NK-92 treated with Interleukin-12 subunit alpha and Interleukin-12 subunit beta, amount 100 ng/mL, for 24 hours (cell line): ENCODE results near the gene SMG6.
"Not testable (repeated sequence)": the region's sequence is repeated elsewhere in the genome, so short reads cannot be mapped to it uniquely, and the experiment has no call there.

Source experiments
- DNase-seq: peaks from one replicate; lab custom pipeline; 2025; lab: John Stamatoyannopoulos, UW

SMG6 gene

DNA sequence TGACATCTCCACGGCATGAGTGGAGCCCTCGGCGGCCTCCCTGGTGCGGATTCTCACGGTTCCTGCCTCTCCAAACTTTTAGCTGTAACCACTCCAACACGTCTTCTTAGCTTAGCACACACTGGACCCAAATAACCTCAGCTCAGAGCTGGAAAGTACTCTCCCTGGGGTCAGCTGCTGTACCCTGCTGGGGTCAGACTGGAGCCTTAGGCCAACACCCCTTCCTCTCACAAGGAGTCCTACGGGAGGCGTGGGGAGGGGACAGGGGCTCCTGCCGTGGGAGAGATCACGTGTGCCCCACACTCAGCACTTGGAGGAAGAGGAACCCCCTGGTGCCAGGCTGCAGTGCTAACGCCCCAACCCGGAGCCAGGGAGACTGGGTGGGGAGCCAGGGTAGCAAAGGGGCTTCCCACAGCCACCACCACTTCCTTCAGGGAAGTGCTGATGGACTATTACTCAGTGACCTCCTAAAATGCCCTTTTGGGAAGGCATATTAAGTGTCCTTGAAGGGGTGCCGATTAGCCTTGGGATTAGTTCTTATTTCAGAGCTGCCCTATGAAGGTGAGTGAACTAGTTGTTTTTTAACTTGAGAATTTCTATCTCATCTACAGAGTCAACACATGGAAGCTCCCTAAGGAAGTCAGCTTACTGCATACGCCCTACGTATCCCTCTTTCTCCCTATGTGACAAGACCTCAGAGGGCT lies 124.6 kb downstream of the SMG6 start:
- DNase-seq, result no peak

DNA sequence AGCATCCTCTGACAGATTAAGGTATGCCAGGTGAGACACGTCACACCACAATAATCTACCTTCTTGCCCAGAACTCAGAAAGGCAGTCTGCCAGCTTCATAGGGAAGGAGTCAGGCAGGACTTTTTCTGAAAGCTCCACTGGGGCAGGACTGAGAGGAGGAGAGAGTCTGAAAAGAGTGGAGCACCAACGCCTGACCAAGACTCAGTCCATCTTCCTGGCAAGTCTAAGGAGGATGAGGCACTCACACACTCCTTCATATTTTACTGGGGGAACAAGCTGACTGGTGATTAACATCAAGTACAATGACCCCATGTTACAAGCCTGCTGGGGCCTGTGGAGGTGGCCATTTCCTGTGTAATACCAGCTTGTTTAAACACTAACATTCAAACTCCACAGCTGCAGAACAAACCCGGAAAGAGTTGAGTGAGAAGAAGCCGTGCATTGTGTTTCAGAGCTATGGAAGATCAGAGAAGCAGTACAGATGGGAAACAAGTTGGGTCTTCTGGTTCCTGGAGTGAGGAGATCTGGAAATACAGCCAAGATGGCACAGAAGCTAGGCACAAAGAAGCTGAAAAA lies 126.3 kb downstream of the SMG6 start:
- DNase-seq, result no peak

DNA sequence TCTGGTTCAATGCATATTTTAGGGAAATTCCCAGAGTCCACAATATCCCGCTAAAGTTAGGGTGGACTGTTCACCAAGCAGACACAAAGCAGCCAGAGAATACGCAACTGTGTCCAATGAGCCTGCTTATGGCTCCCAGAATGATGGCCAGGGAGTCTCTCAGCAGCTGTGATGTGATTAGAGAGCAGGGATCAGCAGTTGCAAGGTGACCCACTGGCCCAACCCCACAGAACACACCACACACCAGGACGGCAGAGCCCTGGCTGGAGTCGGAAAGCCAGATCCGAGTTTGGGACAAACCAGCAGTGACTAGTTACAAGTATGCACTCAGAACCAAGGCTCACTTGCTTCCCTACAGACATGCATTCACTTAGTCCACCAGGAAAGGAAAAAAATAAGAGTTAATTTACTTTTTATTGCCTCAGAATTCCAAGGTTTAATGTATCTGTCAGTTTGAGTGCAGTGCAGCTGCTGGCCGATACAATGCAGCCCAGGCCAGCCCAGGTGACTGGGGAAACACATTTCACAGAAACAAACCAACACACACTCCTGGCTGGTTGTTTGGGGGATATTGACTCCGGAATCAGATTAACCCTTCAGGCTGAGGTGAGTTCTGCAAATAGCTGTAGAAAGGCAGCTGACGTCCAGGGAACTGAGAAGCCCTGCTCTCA lies 127.0 kb downstream of the SMG6 start:
- DNase-seq, result no peak

DNA sequence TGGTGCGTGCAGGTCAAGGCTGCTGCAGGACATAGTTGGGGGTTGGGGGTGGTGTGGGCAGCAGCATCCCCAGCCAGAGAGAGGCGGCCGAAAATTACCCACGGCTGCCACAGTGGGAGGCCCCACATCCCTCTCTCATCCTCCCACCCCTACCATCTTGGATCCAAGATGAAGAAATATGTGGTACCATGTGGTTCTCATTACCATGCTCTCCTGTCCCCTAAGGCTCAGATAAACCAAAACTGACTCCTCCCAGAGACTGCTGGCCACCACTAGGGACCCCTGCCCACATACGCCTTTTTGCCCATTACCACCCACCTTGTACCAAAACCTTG lies 128.3 kb downstream of the SMG6 start:
- no peak for DNase-seq

DNA sequence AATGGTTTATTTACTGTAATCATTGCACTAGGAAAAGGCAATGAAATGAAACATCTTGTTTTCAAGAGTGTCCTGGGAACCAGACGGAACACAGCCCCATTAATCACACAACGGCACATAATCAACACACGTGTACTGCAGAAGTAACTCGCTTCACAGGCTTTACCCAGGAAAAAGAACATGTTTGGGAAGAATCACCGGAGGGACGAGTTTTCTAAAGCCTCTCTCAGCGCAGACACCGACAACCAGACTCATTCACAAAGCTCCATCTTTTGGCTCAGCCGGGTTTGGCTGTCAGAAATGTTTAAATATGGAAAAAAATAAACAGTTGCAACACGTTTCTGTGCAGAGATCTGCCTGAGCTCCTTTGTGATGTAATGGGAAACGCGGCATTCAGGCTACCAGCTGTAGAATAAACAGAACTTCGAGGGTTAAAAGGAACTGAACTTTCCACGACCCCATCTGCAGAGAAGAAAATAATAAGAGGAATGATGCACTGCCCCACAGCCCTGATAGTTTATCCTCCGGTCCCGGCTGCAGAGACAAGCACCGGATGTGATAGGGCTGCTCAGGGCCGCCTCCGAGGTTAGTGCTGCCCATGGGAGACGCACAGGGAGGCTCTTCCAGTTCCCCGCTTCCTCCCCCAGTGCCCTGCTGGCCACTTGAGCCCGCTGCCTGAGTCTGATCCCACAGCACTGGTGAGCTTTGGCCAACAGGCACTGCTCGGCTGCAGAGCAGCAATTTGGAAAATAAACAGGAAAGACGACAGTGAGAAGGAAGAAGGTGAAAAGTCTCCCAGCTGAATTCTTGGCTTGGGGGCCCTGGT lies 128.9 kb downstream of the SMG6 start:
- DNase-seq, result no peak

DNA sequence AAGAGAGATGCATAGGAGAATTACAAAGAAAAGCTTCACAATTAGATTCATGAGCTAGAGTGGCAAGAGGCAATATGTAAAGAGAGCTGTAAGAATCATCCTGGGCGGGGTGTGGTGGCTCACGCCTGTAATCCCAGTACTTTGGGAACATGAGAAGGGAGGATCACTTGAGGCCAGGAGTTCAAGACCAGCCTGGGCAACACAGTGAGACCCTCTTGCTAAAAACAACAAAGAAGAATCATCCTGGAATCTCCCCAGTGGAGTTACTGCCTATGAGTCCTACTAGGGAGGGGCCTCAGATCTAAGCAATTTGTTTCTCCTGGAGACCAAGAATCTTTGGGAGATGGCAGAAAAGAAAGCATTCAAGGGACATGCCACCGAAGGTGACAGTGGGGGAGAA lies 129.6 kb downstream of the SMG6 start:
- DNase-seq, result no peak

DNA sequence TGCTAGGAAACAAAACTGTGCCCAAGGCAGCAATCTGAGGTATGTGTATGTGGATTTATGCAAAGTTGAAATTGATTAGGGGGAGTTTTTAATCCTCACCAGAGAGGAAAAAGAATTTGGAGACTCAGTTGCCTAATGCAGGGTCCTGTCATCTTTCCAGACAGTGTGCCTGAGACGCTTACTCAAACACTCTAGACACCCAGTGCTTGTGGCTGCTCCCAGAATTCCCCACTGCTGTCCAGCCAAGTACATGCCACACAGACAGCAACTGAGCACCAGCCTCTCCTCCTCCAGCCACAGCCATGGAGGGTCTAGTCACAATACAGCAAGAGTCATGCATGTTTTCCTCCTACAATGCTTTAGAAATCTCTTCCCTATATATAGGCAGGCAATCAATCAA lies 130.6 kb downstream of the SMG6 start:
- no peak for DNase-seq

DNA sequence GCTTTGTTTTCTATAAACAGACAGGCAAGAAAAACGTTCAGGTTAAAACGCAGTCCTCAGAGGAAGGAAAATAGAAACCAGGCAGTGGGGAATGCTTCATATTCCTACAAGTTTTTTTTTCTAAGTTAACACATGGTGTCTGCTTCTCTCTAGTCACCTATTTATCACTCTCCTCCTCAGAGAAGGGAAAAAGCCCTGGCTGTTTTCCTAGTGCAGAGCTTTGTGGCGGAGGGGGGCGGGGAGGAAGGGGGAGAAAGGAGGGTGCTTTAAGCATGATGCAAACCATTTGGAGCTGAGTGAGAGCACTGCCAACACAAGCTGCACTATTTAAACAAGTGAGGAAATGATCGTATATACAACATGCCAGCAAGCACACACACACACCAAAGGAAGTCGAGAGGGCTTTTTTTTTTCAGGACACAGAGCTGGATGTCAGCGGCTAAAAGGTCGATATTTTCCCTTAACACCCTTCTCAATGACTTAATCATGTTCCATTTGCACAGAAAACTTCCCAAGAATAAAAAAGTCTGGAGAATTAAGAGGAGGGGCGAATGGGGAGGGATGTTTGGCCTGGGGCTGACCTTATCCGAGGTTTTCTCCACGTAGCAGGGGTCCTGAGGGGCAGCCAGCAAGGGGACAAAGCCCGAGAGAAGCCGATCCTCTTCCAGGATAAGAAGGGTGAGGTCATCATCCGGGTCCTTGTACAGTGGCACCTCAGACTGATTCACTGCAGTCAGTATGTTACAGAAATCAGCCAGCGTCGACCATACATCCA lies 131.3 kb downstream of the SMG6 start:
- DNase-seq, result no peak

DNA sequence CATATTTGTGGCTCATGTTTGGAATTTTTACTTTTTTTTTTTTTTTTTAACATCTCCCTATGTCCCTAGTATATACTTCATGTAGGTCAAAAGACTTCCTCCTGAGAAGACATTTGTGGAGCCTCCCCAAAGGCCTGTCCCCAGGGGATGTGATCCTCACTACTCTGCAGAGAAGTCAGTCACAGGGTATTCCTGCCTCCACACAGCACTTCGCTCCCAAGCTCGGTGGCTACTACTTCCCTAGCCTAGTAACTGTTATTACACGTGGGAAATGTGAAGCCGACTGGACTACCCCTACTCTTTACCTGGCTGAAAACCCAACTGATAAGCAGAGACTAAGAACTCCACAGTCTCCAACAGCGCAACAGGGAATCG lies 131.9 kb downstream of the SMG6 start:
- no peak for DNase-seq

DNA sequence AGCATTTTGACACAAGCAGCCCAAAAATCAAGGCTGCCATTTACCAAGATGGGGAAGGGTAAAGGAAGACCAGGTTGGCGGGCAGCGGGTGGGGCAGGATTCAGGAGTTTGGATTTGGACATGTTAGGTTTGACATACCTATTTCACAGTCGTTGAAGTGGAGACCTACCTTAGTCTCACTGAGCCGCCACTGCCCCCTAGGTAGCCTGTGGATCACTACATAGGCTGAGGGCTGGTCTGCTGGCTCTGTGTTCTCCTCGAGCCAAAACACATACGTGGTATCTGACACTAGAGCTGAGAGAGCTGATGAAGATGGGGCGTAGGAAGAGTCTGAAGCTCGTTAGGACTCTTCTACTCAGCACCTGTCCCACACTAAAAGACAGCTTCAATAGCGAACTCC lies 133.6 kb downstream of the SMG6 start:
- no peak for DNase-seq

DNA sequence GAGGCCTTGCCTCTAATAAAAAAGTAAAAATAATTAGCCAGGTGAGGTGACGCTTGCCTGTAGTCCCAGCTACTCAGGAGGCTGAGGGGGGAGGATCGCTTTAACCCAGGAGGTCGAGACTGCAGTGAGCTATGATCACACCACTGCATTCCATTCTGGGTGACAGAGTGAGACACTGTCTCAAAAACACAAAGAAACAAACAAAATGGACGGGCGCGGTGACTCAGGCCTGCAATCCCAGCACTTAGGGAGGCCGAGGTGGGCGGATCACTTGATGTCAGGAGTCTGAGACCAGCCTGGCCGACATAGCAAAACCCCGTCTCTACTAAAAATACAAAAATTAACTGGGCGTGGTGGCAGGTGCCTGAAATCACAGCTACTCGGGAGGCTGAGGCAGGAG lies 137.9 kb downstream of the SMG6 start:
- DNase-seq, result not testable (repeated sequence)

DNA sequence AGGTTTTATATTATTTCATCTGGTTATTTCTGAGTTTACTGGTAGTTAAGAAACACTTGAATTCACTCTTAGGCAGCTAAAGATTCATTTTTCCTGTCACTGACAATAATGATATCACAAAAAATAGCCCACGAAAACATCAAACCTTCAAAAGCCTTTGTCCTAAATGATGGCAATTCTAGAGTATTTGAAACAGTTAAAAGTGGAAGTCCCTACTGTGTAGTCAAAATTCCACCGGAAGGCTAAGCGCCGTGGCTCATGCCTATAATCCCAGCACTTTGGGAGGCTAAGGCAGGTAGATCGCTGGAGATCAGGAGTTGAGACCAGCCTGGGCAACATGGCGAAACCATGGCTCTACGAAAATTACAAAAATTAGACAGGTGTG lies 145.2 kb downstream of the SMG6 start:
- DNase-seq, result no peak

DNA sequence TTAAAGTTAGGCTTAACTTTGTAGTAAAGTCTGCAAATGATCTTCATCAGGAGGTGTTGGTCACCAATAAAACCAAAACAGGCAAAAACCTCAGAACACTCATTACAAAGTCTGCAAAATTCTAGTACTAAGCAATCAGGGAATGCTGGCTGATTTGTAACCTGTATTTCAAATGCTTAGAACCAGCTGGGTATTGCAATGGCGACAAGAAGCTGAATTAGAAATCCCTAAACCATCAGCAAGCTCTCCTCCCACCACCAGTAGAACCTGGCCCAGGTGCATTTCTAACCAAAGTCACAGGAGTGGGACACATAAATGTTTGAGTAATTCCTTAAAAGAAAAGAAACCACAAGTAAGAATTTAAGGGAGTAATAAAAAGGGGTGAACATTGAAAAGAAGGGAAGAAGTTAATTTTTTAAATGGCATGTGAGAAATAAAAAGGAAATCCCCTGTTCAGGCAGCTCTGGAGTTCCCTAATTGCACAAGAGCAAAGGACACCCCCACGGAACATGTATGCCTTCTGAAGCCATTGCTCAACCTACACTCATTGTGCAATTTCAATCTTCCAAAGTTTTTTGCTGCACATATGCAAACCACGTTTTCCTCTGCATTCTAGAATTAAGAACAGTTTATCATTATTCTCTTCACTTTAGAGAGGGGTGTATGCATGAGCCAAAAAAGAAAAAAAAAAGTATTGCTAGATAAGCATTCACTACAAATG lies 145.8 kb downstream of the SMG6 start:
- DNase-seq, result no peak

DNA sequence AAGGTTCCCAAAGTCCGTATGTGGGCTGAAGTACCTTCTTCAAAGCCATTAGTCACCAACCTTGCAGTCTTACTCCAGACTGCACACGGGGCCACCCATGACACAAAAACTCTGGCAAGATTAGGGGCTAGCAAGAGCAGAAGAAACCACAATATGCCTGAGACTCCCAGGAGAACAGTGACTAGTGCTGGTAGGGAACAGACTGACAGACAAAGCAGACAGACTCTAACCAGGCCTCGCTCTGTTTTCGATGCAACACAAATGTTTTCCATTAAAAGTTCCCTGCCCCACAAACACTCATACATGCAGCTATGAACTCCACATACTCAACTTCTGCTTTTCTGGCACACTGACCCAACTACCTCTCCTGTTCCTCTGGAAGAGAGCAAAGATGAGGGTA lies 146.5 kb downstream of the SMG6 start:
- DNase-seq, result no peak

DNA sequence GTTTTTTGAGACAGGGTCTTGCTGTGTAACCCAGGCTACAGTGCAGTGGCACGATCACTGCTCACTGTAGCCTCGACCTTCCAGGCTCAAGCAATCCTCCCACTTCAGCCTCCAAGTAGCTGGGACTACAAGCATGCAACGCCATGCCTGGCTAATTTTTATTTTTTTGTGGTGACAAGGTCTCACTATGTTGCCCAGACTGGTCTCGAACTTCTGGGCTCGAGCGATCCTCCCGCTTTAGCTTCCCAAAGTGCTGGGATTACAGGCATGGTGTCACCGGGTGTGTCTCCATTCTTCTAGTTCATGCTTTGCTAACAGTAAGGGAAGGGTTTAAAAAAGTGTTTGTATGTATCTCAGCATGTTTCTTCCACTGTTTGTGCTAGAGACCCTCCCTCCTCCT lies 146.9 kb downstream of the SMG6 start:
- DNase-seq, result no peak

DNA sequence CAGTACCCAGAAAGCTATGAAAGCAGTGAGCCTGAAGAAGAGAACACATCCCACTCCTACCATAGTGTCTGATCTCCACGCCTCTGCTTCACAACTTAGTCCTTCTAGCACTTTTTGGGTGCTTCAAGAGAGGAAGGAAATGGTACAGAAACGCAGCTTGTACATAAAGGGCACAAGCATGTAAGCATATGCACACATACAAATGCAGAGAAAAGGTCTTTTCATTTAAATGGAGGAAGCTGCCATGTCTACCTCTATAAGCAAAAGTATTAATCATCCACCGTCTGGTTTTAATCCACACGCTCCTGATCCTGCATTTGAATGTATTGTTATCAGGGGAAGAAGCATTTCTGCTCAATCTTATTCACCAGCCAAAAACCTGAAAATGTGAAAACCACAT lies 148.0 kb downstream of the SMG6 start:
- no peak for DNase-seq

DNA sequence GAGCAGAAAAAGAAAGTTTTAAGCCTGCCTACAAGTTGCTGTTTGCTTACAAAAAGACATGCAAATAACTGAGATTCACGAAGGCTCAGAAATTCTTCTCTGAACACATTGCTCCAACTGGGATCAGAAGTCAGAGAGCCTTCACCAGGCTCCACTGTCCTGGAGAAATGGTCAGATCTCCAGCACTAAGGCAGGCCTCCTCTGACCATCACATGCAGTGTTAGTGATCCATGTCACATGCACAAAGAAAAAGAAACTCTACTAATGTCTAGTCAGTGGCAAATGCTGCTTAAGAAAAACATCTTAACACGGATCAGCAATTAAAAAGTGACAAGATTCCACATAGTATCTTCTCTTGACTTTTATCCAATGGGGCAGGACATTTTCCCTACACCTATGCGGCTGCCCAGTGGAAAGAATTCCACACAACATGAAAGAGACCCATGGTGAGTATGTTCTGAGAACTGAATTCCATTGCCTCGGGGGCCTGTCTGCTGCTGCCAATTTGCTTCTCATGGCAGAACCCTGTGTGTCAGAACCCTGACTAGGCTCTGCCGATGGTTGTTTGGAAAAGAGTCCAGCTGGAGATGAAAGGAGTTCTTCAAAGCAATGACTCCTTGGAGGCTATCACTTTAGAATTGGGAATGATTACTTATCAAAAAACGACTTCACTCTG lies 152.1 kb downstream of the SMG6 start:
- no peak for DNase-seq

DNA sequence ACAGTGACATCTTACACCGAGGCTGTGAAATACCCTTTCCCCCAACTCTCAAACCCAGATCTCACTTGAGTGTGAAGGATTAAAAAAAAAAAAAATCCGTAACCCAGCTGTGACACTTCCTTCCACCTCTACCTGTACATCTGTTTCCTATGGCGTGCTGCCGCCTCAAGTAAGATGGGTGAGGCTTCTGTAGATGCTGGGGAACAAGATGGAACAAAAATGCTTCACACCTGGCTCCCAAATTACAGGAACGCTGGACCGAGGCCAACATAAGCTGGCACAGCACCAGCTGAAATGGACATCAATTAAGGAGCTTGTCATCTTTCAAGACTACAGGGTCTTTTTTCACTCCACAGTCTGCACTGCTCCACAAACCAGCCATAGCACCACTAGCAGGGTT lies 152.8 kb downstream of the SMG6 start:
- no peak for DNase-seq

DNA sequence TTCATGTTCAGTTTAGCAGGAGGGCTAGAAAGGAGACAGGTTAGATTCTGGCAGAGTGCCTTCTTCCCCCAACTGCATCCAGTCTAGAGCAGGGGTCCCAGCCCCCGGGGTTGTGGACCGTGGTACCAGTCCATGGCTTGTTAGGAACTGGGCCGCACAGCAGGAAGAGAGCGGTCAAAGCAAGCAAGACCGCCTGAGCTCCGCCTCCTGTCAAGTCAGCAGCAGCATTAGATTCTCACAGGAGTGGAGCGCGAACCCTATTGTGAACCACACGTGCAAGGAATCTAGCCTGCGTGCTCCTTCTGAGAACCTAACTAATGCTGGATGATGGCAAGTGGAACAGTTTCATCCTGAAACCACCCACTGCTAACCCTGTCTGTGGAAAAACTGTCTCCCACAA lies 153.7 kb downstream of the SMG6 start:
- no peak for DNase-seq

DNA sequence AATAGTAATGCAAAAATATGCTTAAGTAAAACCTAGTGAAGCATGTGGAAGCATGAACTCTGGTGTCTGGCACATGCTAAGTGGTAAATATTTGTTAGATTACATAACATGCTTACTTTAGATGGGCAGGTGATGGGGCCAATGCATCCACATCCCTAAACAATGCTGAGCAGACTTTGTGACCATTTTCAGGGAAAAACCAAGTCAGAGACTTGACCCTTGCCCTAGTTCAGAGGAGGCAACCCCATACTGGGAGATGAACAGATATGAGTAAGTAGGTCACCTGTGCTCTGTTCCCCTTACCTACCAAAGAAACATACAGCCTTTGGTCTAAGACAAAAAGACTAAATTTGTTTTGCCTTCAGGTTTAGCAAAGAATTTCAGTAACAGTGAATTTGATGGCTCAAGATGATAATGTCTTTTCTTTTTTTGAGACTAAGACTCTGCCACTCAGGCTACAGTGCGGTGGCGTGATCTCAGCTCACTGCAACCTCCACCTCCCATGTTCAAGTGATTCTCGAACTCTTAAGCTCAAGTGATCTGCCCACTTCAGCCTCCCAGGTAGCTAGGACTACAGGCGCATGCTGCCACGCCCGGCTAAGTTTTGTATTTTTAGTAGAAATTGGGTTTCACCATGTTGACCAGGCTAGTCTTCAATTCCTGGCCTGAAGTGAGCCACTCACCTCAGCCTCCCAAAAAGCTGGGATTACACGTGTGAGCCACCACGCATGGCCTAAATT lies 157.3 kb downstream of the SMG6 start:
- no peak for DNase-seq
